Measurements from ENCODE around the gene GNAZ.

GNAZ gene

DNA sequence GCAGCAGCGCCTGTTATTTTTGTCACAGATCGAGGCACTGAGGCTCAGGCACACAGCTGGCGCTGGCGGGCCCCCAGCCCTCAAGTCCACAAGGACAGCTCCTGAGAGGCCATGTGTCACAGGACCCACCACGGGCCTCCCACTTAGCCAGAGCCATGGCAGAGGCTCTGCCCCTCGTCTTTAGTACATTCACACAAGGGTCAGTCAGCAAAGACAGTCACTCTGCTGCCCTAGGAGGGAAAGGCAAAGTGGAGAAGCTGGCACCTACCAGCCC lies 29.1 kb downstream of the GNAZ start:
- H3K4me3 ChIP-seq (ENCODE audit: severe bottlenecking) = no peak overlapping the region
- no peak overlapping the region for H3K27ac ChIP-seq (ENCODE audit: poor library complexity, severe bottlenecking)
- H3K4me1 ChIP-seq (ENCODE audit: insufficient read depth, poor library complexity, severe bottlenecking) = no peaks in the 10 kb centered on the region
- ATAC-seq (ENCODE audit: low read depth) (no peak), DNase-seq (ENCODE audit: low spot score) (no peak)
- no peaks in the 10 kb centered on the region for H3K36me3 ChIP-seq (ENCODE audit: low read depth)
- peaks cover 5% of the 10 kb centered on the region for H3K9me3 ChIP-seq (ENCODE audit: severe bottlenecking)
- no peak for TF ChIP-seq CTCF (IDR thresholded peaks at IDR 0.05; ENCODE audit: poor library complexity, severe bottlenecking)
- H3K27me3 ChIP-seq (ENCODE audit: insufficient read depth, poor library complexity, severe bottlenecking) = no peaks in the 10 kb centered on the region

DNA sequence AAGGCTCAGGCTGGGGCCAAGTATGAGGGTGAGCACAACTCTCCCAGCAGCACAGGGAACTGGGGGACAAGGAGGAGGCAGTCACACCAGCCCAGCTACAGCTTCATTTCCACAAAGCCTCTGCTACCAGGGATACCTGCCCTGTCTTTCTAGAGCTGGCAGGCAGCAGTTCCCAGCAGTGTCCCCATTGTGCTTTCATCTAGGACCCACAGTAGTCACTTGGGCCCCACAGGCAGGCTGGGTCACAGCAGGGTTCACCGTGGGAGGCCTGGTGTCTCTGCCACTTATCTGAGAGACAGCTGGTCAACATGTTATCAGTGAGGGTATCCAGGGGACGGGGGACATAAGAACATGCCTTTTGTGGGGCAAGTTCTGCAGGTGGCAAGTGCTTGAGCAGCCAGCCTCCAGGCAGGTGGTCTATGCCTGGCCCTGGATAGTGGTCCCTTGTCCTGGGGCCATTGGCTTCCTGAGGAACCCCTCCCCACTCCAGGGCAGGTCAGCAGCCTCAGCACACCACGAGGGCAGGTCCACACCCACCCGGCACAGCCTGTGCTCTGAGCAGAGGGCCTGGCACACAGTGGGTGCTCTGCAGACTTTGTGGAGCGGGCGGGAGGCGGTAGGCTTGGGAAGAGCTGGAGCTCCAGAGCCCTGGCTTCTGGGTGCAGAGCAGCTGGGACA lies 29.9 kb downstream of the GNAZ start:
- no peak for TF ChIP-seq CTCF (IDR thresholded peaks at IDR 0.05; ENCODE audit: poor library complexity, severe bottlenecking)
- H3K4me1 ChIP-seq (ENCODE audit: insufficient read depth, poor library complexity, severe bottlenecking) = no peaks in the 10 kb centered on the region

DNA sequence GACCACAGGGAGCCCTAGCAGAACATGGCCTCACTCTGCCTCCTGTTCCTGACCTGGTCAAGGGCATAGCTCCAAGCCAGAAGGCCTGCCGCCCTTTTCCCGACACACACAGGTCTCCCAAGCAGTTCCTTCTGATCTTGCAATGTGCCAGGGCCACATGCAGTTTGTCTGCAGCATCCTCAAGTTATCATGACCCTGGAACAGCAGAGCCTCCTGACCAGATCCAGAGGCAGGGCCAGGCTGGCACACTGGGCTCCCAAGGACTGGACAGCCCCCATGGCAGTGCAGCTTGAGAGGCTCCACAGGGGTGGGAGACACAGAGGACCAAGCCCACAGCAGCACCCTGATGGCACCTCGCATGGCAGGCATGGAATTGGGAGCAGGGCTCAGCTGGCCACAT lies 31.2 kb downstream of the GNAZ start:
- ATAC-seq (ENCODE audit: low read depth) = no peak
- Histone ChIP-seq H3K4me3 (ENCODE audit: severe bottlenecking) (no peak overlapping the region), H3K9me3 (ENCODE audit: severe bottlenecking) (peaks cover 2% of the 10 kb centered on the region), H3K27me3 (ENCODE audit: insufficient read depth, poor library complexity, severe bottlenecking) (no peaks in the 10 kb centered on the region), H3K36me3 (ENCODE audit: low read depth) (no peaks in the 10 kb centered on the region), H3K27ac (ENCODE audit: poor library complexity, severe bottlenecking) (no peak overlapping the region), H3K4me1 (ENCODE audit: insufficient read depth, poor library complexity, severe bottlenecking) (no peaks in the 10 kb centered on the region)
- no peak for DNase-seq (ENCODE audit: low spot score)
- no peak for TF ChIP-seq CTCF (IDR thresholded peaks at IDR 0.05; ENCODE audit: poor library complexity, severe bottlenecking)

More for the DNA sequence above, 29.9 kb downstream of the GNAZ start:
- no peak overlapping the region for H3K27ac ChIP-seq (ENCODE audit: poor library complexity, severe bottlenecking)
- H3K36me3 ChIP-seq (ENCODE audit: low read depth) = no peaks in the 10 kb centered on the region
- no peak overlapping the region for H3K4me3 ChIP-seq (ENCODE audit: severe bottlenecking)
- H3K27me3 ChIP-seq (ENCODE audit: insufficient read depth, poor library complexity, severe bottlenecking) = no peaks in the 10 kb centered on the region
- H3K9me3 ChIP-seq (ENCODE audit: severe bottlenecking) = peaks cover 2% of the 10 kb centered on the region
- ATAC-seq (ENCODE audit: low read depth) = no peak
- DNase-seq (ENCODE audit: low spot score) = no peak

DNA sequence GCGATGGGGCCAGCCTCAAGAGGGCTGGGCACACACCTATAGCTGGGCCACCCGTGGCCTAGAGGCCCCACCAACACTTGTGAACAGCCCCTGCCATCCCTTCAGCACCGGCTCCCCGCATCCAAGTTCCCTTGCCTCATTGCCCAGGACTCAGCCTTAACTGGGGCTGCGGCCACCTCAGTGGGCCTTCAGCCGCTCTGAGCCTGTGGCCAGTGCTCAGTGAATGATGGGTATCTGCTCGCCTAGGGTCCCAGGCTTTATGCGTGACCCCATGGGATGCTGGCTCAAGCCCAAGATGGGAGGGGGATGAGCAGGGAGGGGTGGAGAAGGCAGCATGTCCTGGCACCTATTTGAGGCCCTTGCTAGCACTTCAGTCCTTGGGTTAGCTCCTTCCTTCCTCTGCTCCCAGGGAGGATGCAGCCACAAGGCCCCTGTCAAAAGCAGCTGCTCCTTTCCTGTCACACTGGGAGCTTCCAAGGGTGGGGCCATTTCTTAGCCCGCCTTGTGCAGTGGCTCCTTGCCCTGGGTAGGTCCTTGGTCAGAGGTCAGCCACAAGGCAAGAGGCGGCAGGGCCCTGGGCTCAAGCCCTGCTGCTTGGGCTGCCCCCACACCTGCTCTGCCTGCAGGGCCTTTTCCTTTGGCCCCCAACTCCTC lies 31.8 kb downstream of the GNAZ start:
- no peaks in the 10 kb centered on the region for H3K4me1 ChIP-seq (ENCODE audit: insufficient read depth, poor library complexity, severe bottlenecking)
- TF ChIP-seq CTCF (IDR thresholded peaks at IDR 0.05; ENCODE audit: poor library complexity, severe bottlenecking) = no peak
- DNase-seq (ENCODE audit: low spot score) = no peak
- no peak overlapping the region for H3K27ac ChIP-seq (ENCODE audit: poor library complexity, severe bottlenecking)
- no peaks in the 10 kb centered on the region for H3K27me3 ChIP-seq (ENCODE audit: insufficient read depth, poor library complexity, severe bottlenecking)
- no peak for ATAC-seq (ENCODE audit: low read depth)
- no peaks in the 10 kb centered on the region for H3K36me3 ChIP-seq (ENCODE audit: low read depth)
- H3K4me3 ChIP-seq (ENCODE audit: severe bottlenecking) = no peak overlapping the region
- H3K9me3 ChIP-seq (ENCODE audit: severe bottlenecking) = peaks cover 2% of the 10 kb centered on the region

- no peak for TF ChIP-seq CTCF (IDR thresholded peaks at IDR 0.05; ENCODE audit: poor library complexity, severe bottlenecking)
- Histone ChIP-seq H3K27ac (ENCODE audit: poor library complexity, severe bottlenecking) (no peak overlapping the region), H3K4me3 (ENCODE audit: severe bottlenecking) (no peak overlapping the region), H3K36me3 (ENCODE audit: low read depth) (no peaks in the 10 kb centered on the region), H3K27me3 (ENCODE audit: insufficient read depth, poor library complexity, severe bottlenecking) (no peaks in the 10 kb centered on the region), H3K9me3 (ENCODE audit: severe bottlenecking) (peaks cover 2% of the 10 kb centered on the region), H3K4me1 (ENCODE audit: insufficient read depth, poor library complexity, severe bottlenecking) (no peaks in the 10 kb centered on the region)
- DNase-seq (ENCODE audit: low spot score) (no peak), ATAC-seq (ENCODE audit: low read depth) (no peak)
Measured at GRCh38 chr22:23102776-23103175, 32.5 kb downstream of the GNAZ start.

All from RWPE2 (cell line).